NCI-H446 (cell line): Measurements from ENCODE around the gene MLXIPL.
"Not testable (repeated sequence)": the region's sequence is repeated elsewhere in the genome, so short reads cannot be mapped to it uniquely, and the experiment has no call there.

Experiments used
- DNase-seq, 2 experiments: peaks; one replicate each; lab custom pipeline; 2025; lab: John Stamatoyannopoulos, UW

The MLXIPL gene

GRCh38 chr7:73623798-73624668, at the start of gene MLXIPL:
MLXIPL (minus strand) TSS chr7:73624522; CDS start chr7:73624492, 30 bp downstream.
- DNase-seq, result peak in 1 of 2 experiments; percentile 62

GRCh38 chr7:73671857-73672445, 47.6 kb upstream of the MLXIPL start:
- no peak for DNase-seq

GRCh38 chr7:73671322-73671661, 47.0 kb upstream of the MLXIPL start:
- DNase-seq, result no peak

- no peak for DNase-seq
Measured at GRCh38 chr7:73669858-73670385, 45.6 kb upstream of the MLXIPL start.

- no peak for DNase-seq
Measured at GRCh38 chr7:73669288-73669701, 45.0 kb upstream of the MLXIPL start.

GRCh38 chr7:73668886-73669230, 44.5 kb upstream of the MLXIPL start:
- DNase-seq, result no peak

- no peak for DNase-seq
Measured at GRCh38 chr7:73668103-73668885, 44.0 kb upstream of the MLXIPL start.

- peak; percentile 51 to 73 for DNase-seq
Measured at GRCh38 chr7:73667344-73668102, 43.2 kb upstream of the MLXIPL start, which contains the start of gene VPS37D. VPS37D (plus strand) TSS chr7:73667831; CDS start chr7:73667959, 128 bp downstream.

- DNase-seq, result no peak
Measured at GRCh38 chr7:73663033-73663432, 38.7 kb upstream of the MLXIPL start.

- DNase-seq, result not testable (repeated sequence)
Measured at GRCh38 chr7:73660594-73660993, 36.3 kb upstream of the MLXIPL start.

GRCh38 chr7:73659983-73660382, 35.7 kb upstream of the MLXIPL start:
- DNase-seq, result no peak

GRCh38 chr7:73655309-73655708, 31.0 kb upstream of the MLXIPL start:
- not testable (repeated sequence) for DNase-seq

- DNase-seq, result no peak
Measured at GRCh38 chr7:73652541-73652949, 28.2 kb upstream of the MLXIPL start.

GRCh38 chr7:73650524-73650923, 26.2 kb upstream of the MLXIPL start:
- no peak for DNase-seq

- no peak for DNase-seq
Measured at GRCh38 chr7:73649576-73649975, 25.3 kb upstream of the MLXIPL start.

- DNase-seq, result no peak
Measured at GRCh38 chr7:73648593-73649332, 24.4 kb upstream of the MLXIPL start.

- no peak for DNase-seq
Measured at GRCh38 chr7:73647725-73648592, 23.6 kb upstream of the MLXIPL start.

GRCh38 chr7:73646785-73647724, 22.7 kb upstream of the MLXIPL start:
- no peak for DNase-seq
